ENCODE measurements around the gene MARCHF3. TPM values are rescaled to one million over a fixed set of nuclear protein-coding genes. Genes with fewer than 3 reads are reported as not detected.

MARCHF3 gene
- total RNA-seq, 4 donors from 2014 or later: 3.0 to 14.5 (median 4.6) TPM

GRCh38 chr5:126971455-126972031, 58.8 kb downstream of the MARCHF3 start:
- no peak for TF ChIP-seq CTCF (IDR thresholded peaks at IDR 0.05)
- TF ChIP-seq POLR2A (IDR thresholded peaks at IDR 0.05): no peak
- Histone ChIP-seq H3K27ac (no peak overlapping the region), H3K36me3 (no peaks in the 10 kb centered on the region), H3K4me3 (replicated peaks in 1 of 3) (no peak overlapping the region), H3K27me3 (no peaks in the 10 kb centered on the region), H3K4me1 (no peaks in the 10 kb centered on the region), H3K9me3 (no peaks in the 10 kb centered on the region)
- WGBS, 2 donors: 86 to 94% methylated on average over 1 of the region's 1 CpG
- DNase-seq: no peak
- intact Hi-C loops (cut with DNase I): no loop called here

GRCh38 chr5:126970517-126971017, 59.8 kb downstream of the MARCHF3 start:
- Histone ChIP-seq H3K9me3 (no peaks in the 10 kb centered on the region), H3K4me1 (no peaks in the 10 kb centered on the region), H3K27ac (peak overlapping the region in 1 of 3 donors; percentile 7), H3K27me3 (no peaks in the 10 kb centered on the region), H3K4me3 (replicated peaks in 1 of 3) (no peak overlapping the region), H3K36me3 (no peaks in the 10 kb centered on the region)
- no peak for TF ChIP-seq POLR2A (IDR thresholded peaks at IDR 0.05)
- no peak for TF ChIP-seq CTCF (IDR thresholded peaks at IDR 0.05)
- intact Hi-C loops (cut with DNase I): no loop called here
- 56 to 61% methylated on average over 2 of the region's 2 CpGs for WGBS, 2 donors
- peak in 1 of 2 donors; percentile 5 for DNase-seq

GRCh38 chr5:126969548-126969947, 60.8 kb downstream of the MARCHF3 start:
- intact Hi-C loops (cut with DNase I): no loop called here
- Histone ChIP-seq H3K36me3 (no peaks in the 10 kb centered on the region), H3K27ac (no peak overlapping the region), H3K4me3 (replicated peaks in 1 of 3) (no peak overlapping the region), H3K9me3 (no peaks in the 10 kb centered on the region), H3K4me1 (no peaks in the 10 kb centered on the region), H3K27me3 (no peaks in the 10 kb centered on the region)
- DNase-seq: no peak
- WGBS, 2 donors: 88 to 100% methylated on average over 2 of the region's 2 CpGs
- TF ChIP-seq CTCF (IDR thresholded peaks at IDR 0.05): no peak
- no peak for TF ChIP-seq POLR2A (IDR thresholded peaks at IDR 0.05)

GRCh38 chr5:126967808-126968466, 62.4 kb downstream of the MARCHF3 start:
- Histone ChIP-seq H3K4me1 (no peaks in the 10 kb centered on the region), H3K36me3 (no peaks in the 10 kb centered on the region), H3K4me3 (replicated peaks in 1 of 3) (no peak overlapping the region), H3K27ac (no peak overlapping the region), H3K9me3 (no peaks in the 10 kb centered on the region), H3K27me3 (no peaks in the 10 kb centered on the region)
- DNase-seq: no peak
- WGBS, 2 donors: 98% methylated on average over 2 of the region's 2 CpGs
- intact Hi-C loops (cut with DNase I): no loop called here
- TF ChIP-seq CTCF (IDR thresholded peaks at IDR 0.05): no peak
- no peak for TF ChIP-seq POLR2A (IDR thresholded peaks at IDR 0.05)

GRCh38 chr5:126965487-126965886, 64.9 kb downstream of the MARCHF3 start:
- no peak overlapping the region for H3K4me3 ChIP-seq (replicated peaks in 1 of 3)
- H3K27me3 ChIP-seq: no peaks in the 10 kb centered on the region
- no peak overlapping the region for H3K27ac ChIP-seq
- TF ChIP-seq POLR2A (IDR thresholded peaks at IDR 0.05): no peak
- no peak for TF ChIP-seq CTCF (IDR thresholded peaks at IDR 0.05)
- intact Hi-C loops (cut with DNase I): no loop called here
- H3K9me3 ChIP-seq: no peaks in the 10 kb centered on the region
- no peaks in the 10 kb centered on the region for H3K4me1 ChIP-seq
- H3K36me3 ChIP-seq: no peaks in the 10 kb centered on the region
- DNase-seq: no peak
